PC-9 (cell line): ENCODE measurements around the gene SH3RF1. TPM values are rescaled to one million over a fixed set of nuclear protein-coding genes. Genes with fewer than 3 reads are reported as not detected.

ENCODE experiments used
- BruUV-seq: library from RNA; stranded (reverse); fragments of 400-500 nt; replicated peaks from 2 replicates; lab custom pipeline; 2021; lab: Mats Ljungman, UMichigan
- CTCF ChIA-PET: fragments of 300-600 bp; sonication (Branson Sonifier 250); formaldehyde crosslinking; loops from one replicate; lab custom pipeline; 2022; ENCODE audit warnings: antibody characterized with exemption; lab: Charles Lee
- POLR2A ChIA-PET: fragments of 300-600 bp; sonication (Branson Sonifier 250); formaldehyde crosslinking; loops from one replicate; lab custom pipeline; 2022; ENCODE audit warnings: antibody characterized with exemption; ENCODE audit not compliant: unreplicated experiment; lab: Charles Lee
- DNase-seq, 2 experiments: peaks; one replicate each; pipeline versions ENCODE4 v3.0.0 to v3.0.0-alpha.2; 2015 to 2022; ENCODE audit warnings: mixed read lengths in 1 of 2
- H2AFZ ChIP-seq: fragments of 200-600 bp; sonication (generic); 2 replicates; pipeline ENCODE4 v1.8.1; 2017; ENCODE audit warnings: antibody characterized with exemption
- H3F3A ChIP-seq: fragments of 200-600 bp; sonication (generic); 2 replicates; pipeline ENCODE4 v1.8.1; 2017; ENCODE audit warnings: antibody characterized with exemption, mild to moderate bottlenecking, low read depth; ENCODE audit not compliant: insufficient read depth
- H3K27ac ChIP-seq: fragments of 200-600 bp; sonication (generic); 2 replicates; pipeline ENCODE4 v1.6.1; 2016; ENCODE audit warnings: mixed run types
- H3K27me3 ChIP-seq: fragments of 200-600 bp; sonication (generic); 2 replicates; pipeline ENCODE4 v1.6.1; 2016; ENCODE audit warnings: low read depth, mixed run types; ENCODE audit not compliant: insufficient read depth
- H3K36me3 ChIP-seq: fragments of 200-600 bp; sonication (generic); 2 replicates; pipeline ENCODE4 v1.6.1; 2016; ENCODE audit warnings: low read depth, mixed run types
- H3K4me1 ChIP-seq: fragments of 200-600 bp; sonication (generic); replicated peaks from 2 replicates; pipeline ENCODE4 v1.6.1; 2016; ENCODE audit warnings: mixed run types; ENCODE audit not compliant: insufficient read depth
- H3K4me2 ChIP-seq: fragments of 200-600 bp; sonication (generic); 2 replicates; pipeline ENCODE4 v1.6.1; 2017; ENCODE audit warnings: mixed run types
- H3K4me3 ChIP-seq: fragments of 200-600 bp; sonication (generic); 2 replicates; pipeline ENCODE4 v1.6.1; 2016; ENCODE audit warnings: mixed run types
- H3K79me2 ChIP-seq: fragments of 200-600 bp; sonication (generic); 2 replicates; pipeline ENCODE4 v1.6.1; 2017; ENCODE audit warnings: low read depth, mixed run types
- H3K9me2 ChIP-seq: fragments of 200-600 bp; sonication (generic); 2 replicates; pipeline ENCODE4 v1.8.1; 2017; ENCODE audit warnings: mild to moderate bottlenecking; ENCODE audit not compliant: insufficient read depth
- H3K9me3 ChIP-seq: fragments of 200-600 bp; sonication (generic); 2 replicates; pipeline ENCODE4 v1.8.1; 2016; ENCODE audit warnings: low read depth; ENCODE audit not compliant: insufficient read depth
- H4K20me1 ChIP-seq: fragments of 200-600 bp; sonication (generic); 2 replicates; pipeline ENCODE4 v1.8.1; 2017; ENCODE audit not compliant: insufficient read depth
- CTCF ChIP-seq: fragments of 200-600 bp; sonication (generic); conservative IDR thresholded peaks from 2 replicates; pipeline ENCODE4 v1.6.1; 2017; ENCODE audit warnings: mixed run types, antibody characterized with exemption, mild to moderate bottlenecking, moderate library complexity
- EZH2 ChIP-seq: fragments of 200-600 bp; sonication (generic); IDR thresholded peaks from 2 replicates; pipeline ENCODE4 v1.8.0; 2017; ENCODE audit warnings: antibody characterized with exemption, low read depth
- intact Hi-C: fragments of 100-400 bp; cut with micrococcal nuclease; formaldehyde crosslinking; loops from one replicate; pipeline ENCODE4 v1.10.0; 2022; ENCODE audit not compliant: unreplicated experiment
- total RNA-seq: library from RNA; stranded (reverse); gene quantifications from 2 replicates; pipeline ENCODE4 v1.2.3, GENCODE V29; 2021

Gene SH3RF1
- total RNA-seq, 1 experiment from 2014 or later, result 26.4 TPM

GRCh38 chr4:169147191-169147590 is 123.6 kb downstream of the SH3RF1 start:
- POLR2A ChIA-PET, result no interaction called here
- intact Hi-C loops, result loop anchor here (5.0 kb wide), 1 partner anchor 125 kb away; the partner anchor contains the start of gene SH3RF1

GRCh38 chr4:169144061-169144600 is 126.6 kb downstream of the SH3RF1 start:
- Histone ChIP-seq H3K4me2 (no peak overlapping the region), H3K27me3 (no peaks in the 10 kb centered on the region), H3K4me1 (peaks cover 18% of the 10 kb centered on the region), H3K27ac (no peak overlapping the region), H3K9me2 (no peaks in the 10 kb centered on the region), H3K4me3 (no peak overlapping the region), H3K36me3 (peaks cover 4% of the 10 kb centered on the region; the same call in 1 of the 2 replicates), H3F3A (no peaks in the 10 kb centered on the region), H4K20me1 (no peaks in the 10 kb centered on the region), H3K9me3 (no peaks in the 10 kb centered on the region), H3K79me2 (no peaks in the 10 kb centered on the region), H2AFZ (no peak overlapping the region)
- CTCF ChIA-PET, result no interaction called here
- intact Hi-C loops, result no loop called here
- no peak for TF ChIP-seq EZH2
- TF ChIP-seq CTCF, result no peak
- no peak for DNase-seq
- no TSS peak for BruUV-seq
- POLR2A ChIA-PET, result no interaction called here

More at GRCh38 chr4:169147191-169147590, 123.6 kb downstream of the SH3RF1 start:
- DNase-seq, result peak; percentile 15 to 65
- H3K4me2 ChIP-seq, result 0 out of 2 replicates have a peak overlapping the region, but pooled peaks have one; percentile 18
- H3K4me1 ChIP-seq, result peaks cover 18% of the 10 kb centered on the region
- peaks cover 4% of the 10 kb centered on the region; the same call in 1 of the 2 replicates for H3K36me3 ChIP-seq
- CTCF ChIA-PET, result no interaction called here
- no peaks in the 10 kb centered on the region for H4K20me1 ChIP-seq
- H3K4me3 ChIP-seq, result no peak overlapping the region
- 0 out of 2 replicates have a peak overlapping the region, but pooled peaks have one; percentile 8 for H3K27ac ChIP-seq
- no TSS peak for BruUV-seq
- H3K27me3 ChIP-seq, result no peaks in the 10 kb centered on the region
- TF ChIP-seq CTCF, result no peak
- no peak for TF ChIP-seq EZH2
- H3K79me2 ChIP-seq, result no peaks in the 10 kb centered on the region
- no peak overlapping the region for H2AFZ ChIP-seq
- H3F3A ChIP-seq, result no peaks in the 10 kb centered on the region; the same call in 1 of the 2 replicates
- no peaks in the 10 kb centered on the region for H3K9me2 ChIP-seq
- no peaks in the 10 kb centered on the region for H3K9me3 ChIP-seq

- BruUV-seq, result no TSS peak
- H3K79me2 ChIP-seq, result no peaks in the 10 kb centered on the region
- POLR2A ChIA-PET, result no interaction called here
- peaks cover 4% of the 10 kb centered on the region; the same call in 1 of the 2 replicates for H3K36me3 ChIP-seq
- H4K20me1 ChIP-seq, result no peaks in the 10 kb centered on the region
- H3K4me3 ChIP-seq, result no peak overlapping the region
- no peak for TF ChIP-seq EZH2
- no peak for TF ChIP-seq CTCF
- CTCF ChIA-PET, result no interaction called here
- DNase-seq, result no peak
- H3K27me3 ChIP-seq, result no peaks in the 10 kb centered on the region
- intact Hi-C loops, result no loop called here
- H3K27ac ChIP-seq, result no peak overlapping the region
- H2AFZ ChIP-seq, result no peak overlapping the region
- peaks cover 15% of the 10 kb centered on the region for H3K4me1 ChIP-seq
- H3F3A ChIP-seq, result no peaks in the 10 kb centered on the region
- H3K9me3 ChIP-seq, result no peaks in the 10 kb centered on the region
- H3K4me2 ChIP-seq, result no peak overlapping the region
- H3K9me2 ChIP-seq, result no peaks in the 10 kb centered on the region
Observed at GRCh38 chr4:169143335-169143734, 127.4 kb downstream of the SH3RF1 start.
